B cell (primary cell): ENCODE data around the gene CYP1B1. TPM values are rescaled to one million over a fixed set of nuclear protein-coding genes. Genes with fewer than 3 reads are reported as not detected.

Experiments
- ATAC-seq: fragments of 200-7000 bp; cut with Tn5 transposase; one replicate; pipeline ENCODE4 v1.10.0; 2021; ENCODE audit warnings: low read depth, mild to moderate bottlenecking, moderate number of reproducible peaks, moderate library complexity
- CTCF ChIA-PET: fragments of 350-600 bp; sonication (Branson Sonifier 250); formaldehyde crosslinking; loops from one replicate; lab custom pipeline; 2021; ENCODE audit warnings: antibody characterized with exemption, inconsistent platforms; lab: Charles Lee
- POLR2A ChIA-PET: fragments of 350-600 bp; sonication (Branson Sonifier 250); formaldehyde crosslinking; loops from one replicate; lab custom pipeline; 2021; ENCODE audit warnings: antibody characterized with exemption; lab: Charles Lee
- DNase-seq: peaks from one replicate; pipeline ENCODE4 v3.0.0; 2013
- H2AFZ ChIP-seq: 2 replicates; pipeline ENCODE4 v1.6.1; 2012; ENCODE audit warnings: mild to moderate bottlenecking, low read depth, low read length; ENCODE audit not compliant: insufficient read depth, poor library complexity, severe bottlenecking
- H3K27ac ChIP-seq, 2 donors: 1 replicate in 1 of 2; 2 replicates in 1 of 2; pipeline ENCODE4 v1.5.1; 2012 to 2013; ENCODE audit warnings: low read length in 2 of 2, mild to moderate bottlenecking in 2 of 2, moderate library complexity in 1 of 2
- H3K27me3 ChIP-seq, 4 experiments: fragments of 200-600 bp in 1 of 4; sonication (generic) in 1 of 4; replicated peaks in 1 of 4; 1 replicate in 2 of 4; 2 replicates in 2 of 4; pipeline versions ENCODE4 v1.6.1 to v1.7.0; 2013 to 2016; ENCODE audit warnings: low read length in 3 of 4, mild to moderate bottlenecking in 2 of 4, mixed read lengths in 1 of 4, moderate library complexity in 1 of 4; ENCODE audit not compliant: insufficient read depth in 4 of 4, control insufficient read depth in 3 of 4; ENCODE audit errors: control extremely low read depth in 1 of 4
- H3K36me3 ChIP-seq, 2 experiments: replicated peaks in 1 of 2; 1 replicate in 1 of 2; 2 replicates in 1 of 2; pipeline versions ENCODE4 v1.6.1 to v1.7.1; 2013; ENCODE audit warnings: low read length in 1 of 2; ENCODE audit not compliant: insufficient read depth in 2 of 2, control insufficient read depth in 1 of 2; ENCODE audit errors: control extremely low read depth in 1 of 2, extremely low read depth in 1 of 2
- H3K4me1 ChIP-seq, 2 donors: fragments of 200-600 bp in 1 of 2; sonication (generic) in 1 of 2; 1 replicate in 1 of 2; 2 replicates in 1 of 2; pipeline versions ENCODE4 v1.5.1 to v1.6.1; 2013 to 2017; ENCODE audit warnings: low read length in 2 of 2; ENCODE audit not compliant: control insufficient read depth in 2 of 2, insufficient read depth in 2 of 2
- H3K4me2 ChIP-seq: replicated peaks from 2 replicates; pipeline ENCODE3; 2012; ENCODE audit warnings: mild to moderate bottlenecking, low read depth, low read length; ENCODE audit not compliant: poor library complexity, severe bottlenecking
- H3K4me3 ChIP-seq, 5 experiments: fragments of 200-600 bp in 1 of 5; sonication (generic) in 1 of 5; 1 replicate in 3 of 5; 2 replicates in 2 of 5; pipeline versions ENCODE4 v1.5.1 to v1.7.0; 2011 to 2016; ENCODE audit warnings: low read length in 4 of 5, mild to moderate bottlenecking in 4 of 5, low read depth in 2 of 5, control low read depth in 1 of 5, moderate library complexity in 1 of 5; ENCODE audit not compliant: insufficient read depth in 1 of 5; ENCODE audit errors: control extremely low read depth in 1 of 5, extremely low read depth in 1 of 5
- H3K79me2 ChIP-seq: fragments of 200-600 bp; sonication (generic); one replicate; pipeline ENCODE4 v1.6.0; 2016; ENCODE audit warnings: low read length; ENCODE audit not compliant: control insufficient read depth, insufficient read depth
- H3K9ac ChIP-seq: fragments of 200-600 bp; sonication (generic); 2 replicates; pipeline ENCODE4 v1.6.1; 2017; ENCODE audit warnings: mild to moderate bottlenecking, low read length, moderate library complexity
- H3K9me3 ChIP-seq, 3 donors: one replicate each; pipeline versions ENCODE4 v1.6.1 to v1.7.1; 2013; ENCODE audit warnings: low read length in 2 of 3; ENCODE audit not compliant: control insufficient read depth in 2 of 3, insufficient read depth in 1 of 3; ENCODE audit errors: control extremely low read depth in 1 of 3
- H4K20me1 ChIP-seq: 2 replicates; pipeline ENCODE4 v1.6.0; 2012; ENCODE audit warnings: mild to moderate bottlenecking, low read length; ENCODE audit not compliant: insufficient read depth, control insufficient read depth, poor library complexity, severe bottlenecking
- H3K27ac Mint-ChIP-seq: one replicate; pipeline ENCODE4 v1.8.0; 2021; ENCODE audit warnings: mixed read lengths
- H3K27me3 Mint-ChIP-seq: one replicate; pipeline ENCODE4 v1.8.0; 2021; ENCODE audit warnings: mixed read lengths
- H3K4me1 Mint-ChIP-seq: one replicate; pipeline ENCODE4 v1.8.0; 2021; ENCODE audit warnings: mixed read lengths
- H3K4me3 Mint-ChIP-seq: one replicate; pipeline ENCODE4 v1.8.0; 2021; ENCODE audit warnings: mixed read lengths
- H3K9me3 Mint-ChIP-seq: one replicate; pipeline ENCODE4 v1.8.0; 2022; ENCODE audit warnings: mixed read lengths; ENCODE audit not compliant: insufficient read depth
- EZH2 ChIP-seq: IDR thresholded peaks from 2 replicates; pipeline ENCODE4 v1.6.1; 2012; ENCODE audit warnings: borderline replicate concordance, low read depth, mild to moderate bottlenecking, moderate library complexity, low read length; ENCODE audit not compliant: insufficient read depth, poor library complexity, severe bottlenecking
- WGBS: methylation state at CpG from one replicate; pipeline ENCODE4 v1.1.5; 2013; ENCODE audit warnings: missing lambda C conversion rate; ENCODE audit not compliant: insufficient coverage; 5-methylcytosine and 5-hydroxymethylcytosine counted together
- intact Hi-C: fragments of 100-400 bp; cut with micrococcal nuclease; formaldehyde crosslinking; loops from one replicate; pipeline ENCODE4 v1.10.0; 2022
- polyA plus RNA-seq: library from polyadenylated mRNA; depleted of rRNA; stranded (reverse); fragments of >200 nt; gene quantifications from 2 replicates; pipeline ENCODE4 v1.2.3, GENCODE V29; 2012
- total RNA-seq, 2 donors: library from RNA; stranded (reverse); fragments of 120-200 nt in 1 of 2; gene quantifications; 1 replicate in 1 of 2; 2 replicates in 1 of 2; pipeline versions ENCODE4 v1.2.3 to v1.2.4, GENCODE V29; 2013 to 2022
- TF ChIP-seq, protein P1 (sequence below): fragments of 200-600 bp; IDR thresholded peaks from one replicate; pipeline ENCODE4 v1.8.0; 2022; ENCODE audit warnings: antibody characterized with exemption, mild to moderate bottlenecking

Gene CYP1B1
- total and polyA plus RNA-seq, 2 donors (not counting 1 experiment from before 2014, with no cell fraction given): 0.31 to 0.89 TPM

DNA sequence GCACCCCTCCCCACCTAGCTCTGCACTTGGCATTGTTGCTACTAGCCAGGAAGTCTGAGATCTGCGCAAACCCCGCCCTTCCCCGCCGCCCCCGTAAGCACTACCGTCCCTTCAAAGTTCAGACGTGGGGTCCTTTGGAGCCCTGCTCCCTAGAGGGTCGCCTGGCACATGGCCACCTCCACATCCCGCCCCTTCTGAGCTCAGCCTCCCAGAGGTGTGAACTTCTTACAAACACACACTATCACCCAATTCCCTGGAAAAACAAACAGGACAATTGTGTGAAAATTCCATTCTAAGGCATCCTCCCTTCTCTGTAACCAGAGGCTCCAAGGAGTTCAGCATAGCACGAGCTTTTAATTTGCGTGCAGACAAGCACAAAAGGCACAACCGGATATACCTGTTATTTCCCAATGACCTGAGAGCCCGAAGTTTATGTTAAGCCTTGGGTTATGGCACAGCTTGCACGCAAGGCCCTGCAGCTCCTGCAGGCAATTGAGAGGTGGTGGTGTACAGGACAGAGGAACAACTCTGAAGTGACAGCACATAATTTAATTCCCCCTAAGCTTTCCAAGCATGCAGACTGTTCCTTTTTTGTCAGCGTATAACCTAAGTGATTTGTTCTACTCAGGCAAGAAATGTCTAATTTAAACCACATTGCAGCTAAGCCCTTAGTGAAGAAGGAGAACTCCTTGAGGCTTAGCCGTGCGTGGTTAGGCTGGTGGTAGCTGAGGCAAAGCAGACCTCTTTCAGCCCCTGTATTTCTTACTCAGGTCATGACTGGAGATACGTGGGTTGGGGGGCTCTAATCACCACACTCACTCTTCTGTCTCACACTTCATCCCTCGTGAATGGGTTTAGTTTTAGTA is 20.3 kb upstream of the CYP1B1 start:
- H3K4me1 Mint-ChIP-seq: peaks cover 12% of the 10 kb centered on the region
- DNase-seq (no peak), ATAC-seq (no peak)
- 47% methylated on average over 12 of the region's 19 CpGs for WGBS
- ChIA-PET POLR2A (no interaction called here), CTCF (no interaction called here)
- no peak overlapping the region for H3K4me3 ChIP-seq
- no peak overlapping the region for H3K27ac Mint-ChIP-seq
- no peak overlapping the region for H3K4me2 ChIP-seq
- H3K27me3 Mint-ChIP-seq: peaks cover 53% of the 10 kb centered on the region
- no peak overlapping the region for H3K9ac ChIP-seq
- no peak overlapping the region for H3K4me3 Mint-ChIP-seq
- H2AFZ ChIP-seq: no peak overlapping the region
- peaks cover 0 to 5% (median 2%) of the 10 kb centered on the region in 3 donors for H3K9me3 ChIP-seq
- no peaks in the 10 kb centered on the region for H3K79me2 ChIP-seq
- no peaks in the 10 kb centered on the region for H4K20me1 ChIP-seq
- TF ChIP-seq, protein P1, sequence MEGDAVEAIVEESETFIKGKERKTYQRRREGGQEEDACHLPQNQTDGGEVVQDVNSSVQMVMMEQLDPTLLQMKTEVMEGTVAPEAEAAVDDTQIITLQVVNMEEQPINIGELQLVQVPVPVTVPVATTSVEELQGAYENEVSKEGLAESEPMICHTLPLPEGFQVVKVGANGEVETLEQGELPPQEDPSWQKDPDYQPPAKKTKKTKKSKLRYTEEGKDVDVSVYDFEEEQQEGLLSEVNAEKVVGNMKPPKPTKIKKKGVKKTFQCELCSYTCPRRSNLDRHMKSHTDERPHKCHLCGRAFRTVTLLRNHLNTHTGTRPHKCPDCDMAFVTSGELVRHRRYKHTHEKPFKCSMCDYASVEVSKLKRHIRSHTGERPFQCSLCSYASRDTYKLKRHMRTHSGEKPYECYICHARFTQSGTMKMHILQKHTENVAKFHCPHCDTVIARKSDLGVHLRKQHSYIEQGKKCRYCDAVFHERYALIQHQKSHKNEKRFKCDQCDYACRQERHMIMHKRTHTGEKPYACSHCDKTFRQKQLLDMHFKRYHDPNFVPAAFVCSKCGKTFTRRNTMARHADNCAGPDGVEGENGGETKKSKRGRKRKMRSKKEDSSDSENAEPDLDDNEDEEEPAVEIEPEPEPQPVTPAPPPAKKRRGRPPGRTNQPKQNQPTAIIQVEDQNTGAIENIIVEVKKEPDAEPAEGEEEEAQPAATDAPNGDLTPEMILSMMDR: no peak
- no peak for TF ChIP-seq EZH2
- H3K36me3 ChIP-seq: no peaks in the 10 kb centered on the region
- peaks cover 0 to 46% (median 38%) of the 10 kb centered on the region in 4 experiments for H3K27me3 ChIP-seq
- H3K9me3 Mint-ChIP-seq: no peaks in the 10 kb centered on the region
- H3K27ac ChIP-seq: no peak overlapping the region
- intact Hi-C loops: no loop called here
- peaks cover 12 to 17% of the 10 kb centered on the region in 2 donors for H3K4me1 ChIP-seq
